GM10266 (cell line): Measurements from ENCODE around the gene APMAP.

ENCODE experiments used
- DNase-seq: peaks from one replicate; pipeline ENCODE4 v3.0.0; 2012; ENCODE audit errors: extremely low spot score
- TF ChIP-seq, protein P1 (sequence below): IDR thresholded peaks from 2 replicates; pipeline ENCODE4 v1.5.1; 2012; ENCODE audit warnings: mild to moderate bottlenecking, low read depth; ENCODE audit not compliant: control insufficient read depth, insufficient read depth; ENCODE audit errors: missing control alignments

The APMAP gene

GRCh38 chr20:25018425-25018824, 25.9 kb upstream of the APMAP start:
- TF ChIP-seq, protein P1, sequence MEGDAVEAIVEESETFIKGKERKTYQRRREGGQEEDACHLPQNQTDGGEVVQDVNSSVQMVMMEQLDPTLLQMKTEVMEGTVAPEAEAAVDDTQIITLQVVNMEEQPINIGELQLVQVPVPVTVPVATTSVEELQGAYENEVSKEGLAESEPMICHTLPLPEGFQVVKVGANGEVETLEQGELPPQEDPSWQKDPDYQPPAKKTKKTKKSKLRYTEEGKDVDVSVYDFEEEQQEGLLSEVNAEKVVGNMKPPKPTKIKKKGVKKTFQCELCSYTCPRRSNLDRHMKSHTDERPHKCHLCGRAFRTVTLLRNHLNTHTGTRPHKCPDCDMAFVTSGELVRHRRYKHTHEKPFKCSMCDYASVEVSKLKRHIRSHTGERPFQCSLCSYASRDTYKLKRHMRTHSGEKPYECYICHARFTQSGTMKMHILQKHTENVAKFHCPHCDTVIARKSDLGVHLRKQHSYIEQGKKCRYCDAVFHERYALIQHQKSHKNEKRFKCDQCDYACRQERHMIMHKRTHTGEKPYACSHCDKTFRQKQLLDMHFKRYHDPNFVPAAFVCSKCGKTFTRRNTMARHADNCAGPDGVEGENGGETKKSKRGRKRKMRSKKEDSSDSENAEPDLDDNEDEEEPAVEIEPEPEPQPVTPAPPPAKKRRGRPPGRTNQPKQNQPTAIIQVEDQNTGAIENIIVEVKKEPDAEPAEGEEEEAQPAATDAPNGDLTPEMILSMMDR = no peak
- DNase-seq = no peak

DNA sequence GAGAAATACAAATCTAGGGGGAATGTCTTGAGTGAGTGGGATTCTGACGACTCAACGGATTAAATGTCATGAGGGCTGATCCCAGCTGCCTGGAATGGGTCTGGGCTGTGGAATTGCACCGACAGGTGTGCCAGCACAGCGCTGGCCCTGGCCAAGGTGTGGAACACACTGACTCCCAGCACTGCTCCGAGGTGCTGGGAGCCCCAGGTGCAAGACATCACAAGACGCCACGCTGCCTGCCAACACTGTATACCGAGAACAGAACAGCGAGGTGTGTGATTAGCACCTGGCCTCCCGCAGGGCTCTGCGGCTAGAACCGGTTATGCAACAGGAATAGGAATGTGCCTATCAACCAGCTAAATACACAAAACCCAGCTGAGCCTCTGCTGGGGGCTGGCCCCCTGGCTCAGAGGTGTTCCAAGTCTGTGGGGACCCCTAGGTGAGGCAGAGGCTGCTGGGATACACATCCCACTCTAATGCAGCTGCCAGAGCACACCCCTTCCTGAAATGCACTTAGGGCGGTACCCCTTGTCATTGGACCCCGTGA, 24.8 kb upstream of the APMAP start:
- no peak for DNase-seq
- TF ChIP-seq, protein P1 = no peak

- TF ChIP-seq, protein P1 = no peak
- DNase-seq = no peak
Observed at GRCh38 chr20:25016471-25016870, 23.9 kb upstream of the APMAP start.

- DNase-seq = no peak
Observed at GRCh38 chr20:25015986-25016385, 23.4 kb upstream of the APMAP start.

DNA sequence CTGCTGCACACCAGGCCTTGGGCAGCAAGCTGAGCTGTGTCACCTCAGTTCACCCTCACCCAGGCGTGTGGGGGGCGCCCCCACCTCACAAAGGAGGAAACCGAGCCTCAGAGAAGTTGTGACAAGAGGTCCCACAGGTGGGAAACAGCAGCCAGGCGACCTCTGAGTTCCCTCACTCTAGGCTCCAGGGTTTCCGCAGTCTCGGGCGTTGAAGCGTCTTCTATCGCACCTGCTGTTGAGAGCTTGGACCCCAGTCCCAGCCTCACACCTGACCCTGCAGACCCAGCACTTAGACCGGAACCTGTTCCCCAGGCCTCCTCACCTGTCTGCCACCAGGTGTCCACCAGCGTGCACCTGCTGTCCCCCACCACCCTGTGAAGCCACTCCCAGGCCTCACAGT, 22.3 kb upstream of the APMAP start:
- no peak for DNase-seq
- TF ChIP-seq, protein P1 = no peak

More at GRCh38 chr20:25015986-25016385, 23.4 kb upstream of the APMAP start:
- TF ChIP-seq, protein P1 = no peak

DNA sequence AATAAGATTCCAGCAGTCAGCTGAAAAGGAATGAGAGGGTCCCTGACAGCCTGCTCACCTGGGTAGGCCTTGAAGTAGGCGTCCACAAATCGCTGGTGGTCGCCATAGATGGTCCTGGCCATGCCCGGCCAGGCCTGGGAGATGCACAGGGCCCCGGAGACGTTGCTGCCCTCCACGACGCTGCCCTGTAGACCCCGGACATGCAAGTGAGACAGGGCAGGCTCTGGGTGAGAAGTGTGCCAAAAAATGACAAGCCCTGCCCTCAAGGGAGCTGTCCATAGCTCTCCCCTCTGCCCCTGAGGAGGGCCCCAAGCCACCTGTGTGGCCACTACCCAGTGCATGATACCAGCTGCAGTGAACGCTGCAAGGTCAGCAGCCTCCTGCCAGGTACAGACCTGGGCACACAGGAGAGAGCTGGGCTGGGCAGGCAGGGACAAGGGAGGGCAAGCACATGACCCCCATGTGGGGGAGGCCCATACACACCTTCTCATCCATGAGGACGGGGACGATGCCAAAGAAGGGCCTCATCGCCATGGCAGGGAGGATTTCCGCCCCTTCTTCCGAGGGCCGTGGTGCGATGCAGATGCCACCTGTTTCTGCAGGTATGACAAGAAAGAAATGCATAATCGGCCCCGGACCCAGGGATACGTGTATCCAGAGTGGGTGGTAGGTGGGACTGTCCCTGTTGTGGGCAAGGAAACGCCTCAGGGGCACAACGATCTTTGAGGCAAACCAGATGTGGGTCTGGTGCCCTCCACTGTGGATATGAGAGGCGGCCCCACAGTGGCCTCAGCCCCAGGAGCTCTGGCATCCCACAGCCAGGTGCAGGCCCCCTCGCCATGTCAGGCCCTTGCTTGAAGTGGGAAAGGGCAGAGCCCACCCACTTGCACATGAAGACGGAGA, 21.2 kb upstream of the APMAP start:
- DNase-seq = no peak
- TF ChIP-seq, protein P1 = no peak

- TF ChIP-seq, protein P1 = no peak
- no peak for DNase-seq
Observed at GRCh38 chr20:25012616-25013189, 20.2 kb upstream of the APMAP start.
